SK-N-MC (cell line): Measurements from ENCODE around the gene ERCC5.

Source experiments
- EZH2 ChIP-seq: fragments of 200-600 bp; sonication (generic); IDR thresholded peaks from one replicate; pipeline ENCODE4 v1.6.1; 2017; ENCODE audit warnings: antibody characterized with exemption
- FOXP2 ChIP-seq: optimal IDR thresholded peaks from 2 replicates; pipeline ENCODE3; 2011; ENCODE audit warnings: mild to moderate bottlenecking, moderate library complexity; ENCODE audit not compliant: insufficient read depth; ENCODE audit errors: extremely low read length, control extremely low read depth
- POLR2AphosphoS5 ChIP-seq: IDR thresholded peaks from 2 replicates; pipeline ENCODE4 v1.6.1; 2012; ENCODE audit warnings: mild to moderate bottlenecking, low read depth, low read length, borderline replicate concordance

GRCh38 chr13:102909971-102910370, 64.1 kb downstream of the ERCC5 start:
- TF ChIP-seq EZH2 (no peak), POLR2AphosphoS5 (no peak), FOXP2 (no peak)
